NCI-H345 (cell line): ENCODE data around the gene SERTAD3.
A peak's percentile ranks its signal among the peaks of the same experiment; 100 is the strongest.
"Not testable (repeated sequence)": the region's sequence is repeated elsewhere in the genome, so short reads cannot be mapped to it uniquely, and the experiment has no call there.

Experiments used
- DNase-seq: peaks from one replicate; lab custom pipeline; 2025; lab: John Stamatoyannopoulos, UW

SERTAD3 gene

DNA sequence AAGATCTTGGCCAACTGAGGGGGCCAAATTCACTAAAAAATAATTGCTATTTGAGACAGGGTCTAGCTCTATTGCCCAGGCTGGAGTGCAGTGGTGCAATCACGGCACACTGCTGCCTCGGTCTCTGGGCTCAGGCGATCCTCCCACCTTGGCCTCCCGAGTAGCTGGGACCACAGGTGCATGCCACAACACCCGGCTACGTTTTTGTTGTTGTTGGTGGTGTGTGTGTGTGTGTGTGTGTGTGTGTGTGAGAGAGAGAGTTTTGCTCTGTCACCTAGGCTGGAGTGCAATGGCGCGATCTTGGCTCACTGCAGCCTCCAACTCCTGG, 35.6 kb downstream of the SERTAD3 start:
- not testable (repeated sequence) for DNase-seq

DNA sequence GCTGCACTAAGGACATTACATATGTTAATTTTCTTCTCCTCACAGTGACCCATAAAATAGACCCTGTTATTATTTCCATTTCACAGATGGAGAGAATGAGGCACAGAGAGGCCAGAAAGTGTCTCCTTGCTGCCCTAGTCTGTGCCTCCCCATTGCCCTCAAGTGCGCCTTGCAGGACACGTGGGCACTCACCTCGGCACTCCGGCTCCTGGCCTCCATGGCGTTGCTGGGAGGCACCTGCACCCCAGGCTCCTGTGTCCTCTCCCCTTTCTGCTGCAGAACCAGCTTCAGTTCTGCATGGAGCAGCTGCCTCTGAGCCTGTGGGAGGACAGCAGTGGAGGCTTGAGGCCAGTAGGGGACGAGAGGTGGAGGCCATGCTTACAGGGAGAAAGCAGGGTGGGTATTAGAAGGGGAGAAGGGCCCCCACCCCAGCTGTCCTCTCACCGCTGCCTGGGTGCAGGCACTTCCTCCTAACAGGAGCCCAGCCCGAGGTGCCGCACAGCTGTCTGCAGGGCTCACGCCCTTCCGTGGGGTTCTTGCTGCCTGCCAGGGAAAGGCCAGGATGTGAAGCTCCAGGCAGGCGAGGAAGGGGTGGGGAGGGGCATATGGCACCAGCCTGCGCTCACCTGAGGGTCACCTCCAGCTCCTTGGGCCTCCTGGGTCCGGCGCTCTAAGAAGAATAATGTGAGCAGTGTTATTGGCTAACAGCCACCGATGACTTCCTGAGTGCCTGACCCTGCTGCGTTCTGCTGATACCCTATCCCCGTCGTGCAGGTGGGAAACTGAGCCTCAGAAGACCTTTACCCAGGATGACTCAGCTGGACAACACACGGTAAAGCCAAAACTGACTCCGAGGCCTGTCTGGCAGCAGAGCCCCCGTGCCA, 36.2 kb downstream of the SERTAD3 start:
- no peak for DNase-seq

- DNase-seq, result peak; percentile 92
Observed at GRCh38 chr19:40403262-40403984, 40.7 kb downstream of the SERTAD3 start.

DNA sequence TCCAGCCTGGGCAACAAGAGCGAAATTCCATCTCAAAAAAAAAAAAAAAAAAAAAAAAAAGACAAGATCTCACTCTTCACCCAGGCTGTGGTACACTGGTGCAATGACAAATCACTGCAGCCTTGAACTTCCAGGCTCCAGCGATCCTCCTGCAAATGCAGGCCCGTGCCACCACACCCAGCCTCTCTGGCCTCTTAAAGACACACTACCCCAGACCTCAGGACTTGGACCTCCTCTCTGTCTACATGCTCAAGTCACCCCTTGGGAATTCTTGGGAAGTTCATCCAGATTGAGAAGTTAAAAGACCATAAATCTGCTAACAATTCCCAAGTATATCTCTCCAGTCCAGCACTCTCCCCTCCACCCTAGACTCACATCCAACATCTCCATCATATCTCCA, 43.6 kb downstream of the SERTAD3 start:
- DNase-seq, result no peak

DNA sequence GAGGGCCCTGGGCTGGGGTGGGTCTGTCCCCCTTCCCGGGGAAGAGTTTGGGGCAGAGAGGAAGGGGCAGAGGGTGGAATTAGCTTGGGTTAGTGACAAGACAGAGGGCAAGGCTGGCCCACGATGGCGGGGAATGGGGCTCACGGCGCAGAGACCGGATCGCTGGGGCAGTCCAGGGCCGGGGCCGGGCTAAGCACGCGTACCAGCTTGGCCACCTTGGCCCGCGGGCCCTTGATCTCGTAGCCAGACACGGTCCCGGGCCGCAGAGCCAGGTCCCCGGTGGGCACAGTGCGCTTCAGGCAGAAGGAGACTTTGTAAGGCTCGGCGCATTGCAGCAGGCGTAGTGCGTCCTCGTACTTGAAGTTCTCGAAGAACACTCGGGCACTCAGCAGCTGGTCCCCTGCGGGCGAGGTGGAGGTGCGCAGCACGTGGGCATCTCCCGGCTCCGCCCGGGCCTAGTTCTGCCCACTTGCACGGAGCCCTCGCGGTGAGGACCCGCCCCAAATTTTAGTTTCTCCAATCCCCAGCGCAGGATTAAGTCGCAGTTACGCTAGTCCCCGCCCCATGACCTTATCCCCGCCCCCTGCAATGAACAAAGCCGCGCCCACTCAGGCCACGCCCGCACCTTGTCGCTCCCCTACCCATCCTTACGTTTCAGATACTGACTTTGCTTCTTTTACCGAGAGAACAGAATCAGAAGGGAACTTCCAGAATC, 45.6 kb downstream of the SERTAD3 start:
- no peak for DNase-seq

- no peak for DNase-seq
Observed at GRCh38 chr19:40397568-40397906, 46.6 kb downstream of the SERTAD3 start.

GRCh38 chr19:40396886-40397567, 47.1 kb downstream of the SERTAD3 start:
- no peak for DNase-seq

DNA sequence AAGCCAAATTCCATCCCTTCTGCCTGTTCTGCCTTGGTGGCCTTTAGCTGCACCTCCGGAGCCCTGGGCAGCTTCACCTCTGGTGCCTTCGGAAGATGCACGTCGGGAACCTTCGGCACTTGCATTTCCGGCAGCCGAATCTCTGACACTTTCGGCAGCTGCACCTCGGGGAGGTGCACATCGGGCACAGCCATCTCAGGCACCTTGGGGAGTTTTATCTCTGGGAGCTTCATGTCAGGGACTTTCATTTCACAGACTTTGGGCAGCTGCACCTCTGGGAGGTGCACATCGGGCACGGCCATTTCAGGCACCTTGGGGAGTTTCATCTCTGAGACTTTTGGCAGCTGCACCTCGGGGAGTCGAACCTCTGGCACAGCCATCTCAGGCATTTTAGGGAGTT, 48.2 kb downstream of the SERTAD3 start:
- DNase-seq, result no peak

GRCh38 chr19:40394816-40395210, 49.3 kb downstream of the SERTAD3 start:
- no peak for DNase-seq

- DNase-seq, result no peak
Observed at GRCh38 chr19:40393894-40394815, 50.0 kb downstream of the SERTAD3 start.

GRCh38 chr19:40392894-40393517, 51.1 kb downstream of the SERTAD3 start:
- DNase-seq, result no peak

- DNase-seq, result no peak
Observed at GRCh38 chr19:40392123-40392522, 52.0 kb downstream of the SERTAD3 start.
